Measurements from ENCODE around the gene C10orf105. TPM values are rescaled to one million over a fixed set of nuclear protein-coding genes. Genes with fewer than 3 reads are reported as not detected.

C10orf105 gene
- total and polyA plus RNA-seq, 2 of the 8 experiments (the other 6 are each of a cell fraction or from before 2014, with no cell fraction given): 0.71 to 0.73 TPM

GRCh38 chr10:71704816-71705215 lies 14.8 kb downstream of the C10orf105 start (continued):
- TF ChIP-seq SP4 (IDR thresholded peaks at IDR 0.05; ENCODE audit: low read length) (no peak), ZNF274 (IDR thresholded peaks at IDR 0.05; ENCODE audit: borderline replicate concordance, extremely low read depth, low read length) (no peak), YY1 (IDR thresholded peaks at IDR 0.05; ENCODE audit: low read depth, low read length) (no peak), NANOG (IDR thresholded peaks at IDR 0.05; ENCODE audit: insufficient read depth, low read depth, low read length, poor library complexity, severe bottlenecking) (no peak), TEAD4 (IDR thresholded peaks at IDR 0.05; ENCODE audit: low read depth, low read length) (no peak)
